ENCODE data around the gene MLIP.
A peak's percentile ranks its signal among the peaks of the same experiment; 100 is the strongest.
"Not testable (repeated sequence)": the region's sequence is repeated elsewhere in the genome, so short reads cannot be mapped to it uniquely, and the experiment has no call there.

MLIP gene

DNA sequence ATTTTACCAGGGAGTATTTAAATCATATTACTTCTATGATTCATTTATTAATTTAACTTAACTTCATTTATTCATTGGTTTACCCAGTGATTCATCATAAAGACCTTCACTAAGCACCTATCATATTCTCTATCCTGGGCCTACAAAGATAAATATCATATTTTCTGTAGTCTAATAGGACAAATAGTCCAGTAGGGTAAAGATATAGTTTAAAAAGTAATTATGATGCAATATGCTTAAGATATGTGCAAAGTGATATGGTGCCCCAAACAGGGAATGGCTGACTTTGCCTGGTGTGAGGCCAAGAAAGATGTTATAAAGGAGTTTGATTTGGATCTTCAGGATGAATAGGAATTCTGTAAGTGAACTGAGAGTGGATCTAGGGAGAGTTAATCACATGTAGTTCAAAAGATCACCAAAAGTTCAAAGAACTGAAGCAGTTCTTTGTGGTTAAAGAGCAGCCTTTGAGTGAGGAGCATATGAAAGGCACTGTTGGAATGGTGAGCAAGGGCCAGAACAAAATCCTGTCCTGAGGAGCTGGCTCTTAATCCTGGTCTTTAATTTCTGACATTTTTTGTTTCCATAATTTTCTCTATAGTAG, 45.5 kb downstream of the MLIP start:
- DNase-seq: no peak

DNA sequence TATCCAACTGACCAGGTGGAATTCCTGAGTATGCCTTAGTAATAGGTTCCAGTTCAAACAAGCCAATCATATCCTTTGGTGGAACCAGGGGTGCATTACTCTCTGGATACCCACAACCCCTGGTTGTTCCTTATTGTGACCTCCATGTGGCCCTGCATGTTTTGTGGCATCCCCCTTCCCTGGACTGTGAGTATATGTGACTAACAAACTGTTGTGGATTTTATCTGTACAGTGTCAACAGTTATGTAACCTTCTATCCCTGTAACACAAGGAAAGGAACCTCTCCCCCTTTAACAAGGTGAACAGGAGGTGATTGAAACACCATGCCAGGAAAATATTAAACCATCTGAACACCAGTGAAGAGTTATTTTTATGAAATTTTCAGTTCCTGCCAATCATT, 46.2 kb downstream of the MLIP start:
- DNase-seq: no peak

DNA sequence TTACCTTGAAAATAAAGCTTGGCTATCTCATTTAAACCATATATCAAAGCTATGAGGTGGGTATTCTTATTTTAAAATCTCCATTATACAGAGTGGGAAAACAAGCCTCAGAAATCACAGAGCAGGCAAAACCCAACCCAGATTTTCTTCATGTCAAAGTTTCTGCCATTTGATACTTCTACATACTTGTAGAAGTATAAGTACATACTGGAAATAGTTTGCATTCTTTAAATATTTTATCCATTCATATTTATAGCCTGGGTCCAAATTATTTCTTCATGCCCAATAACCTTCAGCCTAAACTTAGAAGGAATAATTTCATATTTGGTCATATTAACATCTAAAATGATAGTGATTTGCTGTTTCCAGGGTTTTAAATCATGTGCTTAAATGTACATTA, 61.8 kb downstream of the MLIP start:
- DNase-seq: no peak

DNA sequence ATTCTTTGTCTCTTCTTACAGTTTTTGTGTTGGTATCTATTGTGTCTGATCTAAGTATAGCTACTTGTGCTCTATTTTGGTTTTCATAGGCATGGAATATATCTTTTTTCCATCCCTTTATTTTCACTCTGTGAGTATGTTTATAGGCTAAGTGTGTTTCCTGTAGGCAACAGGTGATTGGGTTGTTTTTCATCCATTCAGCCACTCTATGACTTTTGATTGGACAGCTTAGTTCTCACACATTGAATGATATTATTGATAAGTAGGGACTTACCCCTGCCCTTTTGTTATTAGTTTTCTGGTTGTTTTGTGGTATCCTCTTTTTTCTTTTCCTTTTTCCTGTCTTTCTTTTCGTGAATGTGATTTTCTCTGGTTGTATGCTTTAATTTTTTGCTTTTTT, 67.9 kb downstream of the MLIP start:
- DNase-seq: no peak

DNA sequence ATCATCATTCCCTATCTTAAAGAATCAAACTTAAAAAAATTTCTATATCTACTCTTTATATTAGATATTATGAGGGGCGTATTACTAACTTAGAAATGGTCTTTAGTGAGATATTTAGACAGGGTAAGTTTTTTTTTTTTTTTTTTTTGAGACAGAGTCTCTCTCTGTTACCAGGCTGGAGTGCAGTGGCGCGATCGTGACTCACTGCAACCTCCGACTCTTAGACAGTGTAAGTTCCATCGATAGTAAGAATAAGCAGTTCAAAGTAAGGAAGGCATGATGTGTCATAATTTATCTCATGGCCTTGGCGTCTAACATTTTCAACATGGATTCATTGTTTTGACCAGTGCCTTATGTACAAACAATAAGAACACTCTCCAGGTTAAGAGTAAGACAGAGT, 72.4 kb downstream of the MLIP start:
- DNase-seq: no peak

DNA sequence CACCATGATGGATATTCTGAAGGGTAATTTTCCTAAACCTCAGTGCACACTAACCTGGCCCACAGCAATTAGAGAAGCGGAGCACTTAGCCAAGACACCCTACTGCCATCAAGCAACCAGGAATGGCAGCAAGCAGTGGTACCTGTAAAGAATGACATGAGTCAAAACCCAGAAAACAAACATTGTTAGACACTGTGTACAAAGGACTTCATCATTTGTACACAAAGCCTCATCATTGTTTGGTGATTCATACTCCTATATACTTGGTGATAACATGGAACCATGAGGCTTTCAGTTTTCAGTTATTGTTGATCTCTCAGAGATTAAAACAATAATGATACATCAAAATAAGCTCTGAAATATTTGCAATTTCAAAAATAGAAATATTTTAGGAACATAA, 74.6 kb downstream of the MLIP start:
- DNase-seq: no peak

DNA sequence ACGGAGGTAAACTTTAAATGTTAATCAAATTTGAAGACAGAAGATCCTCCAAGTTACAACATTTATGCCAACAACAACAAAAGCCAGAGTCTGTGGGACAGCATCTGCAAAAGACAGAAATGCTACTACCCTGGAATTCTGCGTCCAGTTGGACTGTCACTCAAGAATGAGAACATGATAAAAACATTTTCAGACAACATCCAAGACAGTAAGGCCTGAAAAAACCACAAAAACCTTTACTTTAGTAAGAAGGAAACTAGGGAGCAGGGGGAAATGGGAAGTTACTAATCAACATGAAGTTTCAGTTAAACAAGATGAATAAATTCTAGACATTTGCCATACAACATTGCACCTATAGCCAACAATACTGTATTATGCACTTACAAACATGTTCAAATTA, 77.6 kb downstream of the MLIP start:
- DNase-seq: no peak

DNA sequence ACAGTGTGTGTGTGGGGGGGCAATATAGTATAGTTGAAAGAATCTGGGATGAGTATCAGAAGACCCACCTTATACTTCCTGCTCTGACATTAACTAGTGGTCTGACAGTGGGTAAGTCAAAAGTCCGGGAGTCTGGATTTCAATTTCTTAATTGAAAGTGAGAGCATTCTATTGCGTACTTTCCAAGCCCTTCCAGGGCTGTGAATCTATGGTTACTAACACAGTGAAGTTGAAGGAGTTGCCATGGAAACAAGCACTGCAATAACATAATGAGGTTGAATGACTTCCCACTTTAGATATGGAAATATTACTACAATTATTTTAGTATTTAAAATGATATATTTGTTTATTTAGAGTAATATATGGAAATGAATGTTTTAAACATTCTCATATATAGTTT, 80.2 kb downstream of the MLIP start:
- peak; percentile 16 for DNase-seq

DNA sequence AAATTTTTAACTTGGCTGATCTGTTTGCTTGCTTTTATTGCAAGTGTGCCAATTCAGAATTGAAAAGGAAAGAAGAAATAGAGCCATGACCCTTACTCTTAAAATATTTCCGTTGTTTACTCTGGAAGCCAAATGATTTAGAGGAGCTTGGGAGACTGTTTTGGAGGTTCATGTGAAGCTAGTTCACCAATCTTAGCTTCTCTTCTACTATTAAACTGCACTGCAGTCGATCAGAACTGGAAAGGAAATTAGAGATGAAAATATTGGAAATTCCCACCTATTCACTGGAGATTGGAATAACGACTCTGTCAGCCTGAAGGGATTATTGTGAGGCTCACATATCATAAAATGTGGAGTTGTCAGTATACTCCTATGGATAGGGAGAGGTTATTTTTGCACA, 81.8 kb downstream of the MLIP start:
- DNase-seq: no peak

DNA sequence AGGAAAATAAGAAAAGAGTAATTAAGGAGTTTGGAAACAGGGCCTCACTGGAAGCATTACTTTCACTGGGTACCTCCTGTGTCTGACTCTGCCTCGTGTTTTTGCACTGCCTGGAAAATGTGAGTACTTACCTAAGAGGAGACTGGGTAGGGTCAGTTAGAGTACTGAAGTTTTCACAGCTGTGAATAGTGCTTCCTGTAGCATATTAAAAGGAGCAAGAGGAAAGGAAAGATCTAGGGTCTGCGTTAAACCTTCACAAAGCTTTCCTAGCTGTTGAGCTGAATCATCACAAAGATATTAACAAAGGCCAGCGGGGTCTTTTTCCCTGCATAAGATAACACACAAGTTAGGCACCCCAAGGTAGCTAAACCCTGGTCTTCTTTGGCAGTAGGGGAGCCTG, 82.3 kb downstream of the MLIP start:
- no peak for DNase-seq

DNA sequence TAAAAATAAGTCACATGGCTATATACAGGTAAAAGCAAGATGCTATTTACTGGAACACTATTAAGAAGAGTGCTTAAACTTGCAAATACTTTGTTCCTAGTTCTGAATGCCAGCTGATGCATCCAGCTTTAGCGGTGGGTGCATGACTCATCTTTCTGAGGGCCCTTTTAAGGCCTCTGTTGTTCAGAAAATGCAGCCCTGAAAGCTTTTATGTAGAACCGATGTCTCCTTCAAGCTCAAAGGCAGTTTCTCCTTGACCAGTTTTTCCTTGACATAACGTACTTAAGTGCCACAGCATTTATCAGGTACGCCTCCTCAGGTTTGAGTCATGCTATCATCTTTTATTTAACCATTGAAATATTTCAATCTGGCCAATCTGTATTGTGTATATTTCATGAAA, 82.8 kb downstream of the MLIP start:
- DNase-seq: no peak

DNA sequence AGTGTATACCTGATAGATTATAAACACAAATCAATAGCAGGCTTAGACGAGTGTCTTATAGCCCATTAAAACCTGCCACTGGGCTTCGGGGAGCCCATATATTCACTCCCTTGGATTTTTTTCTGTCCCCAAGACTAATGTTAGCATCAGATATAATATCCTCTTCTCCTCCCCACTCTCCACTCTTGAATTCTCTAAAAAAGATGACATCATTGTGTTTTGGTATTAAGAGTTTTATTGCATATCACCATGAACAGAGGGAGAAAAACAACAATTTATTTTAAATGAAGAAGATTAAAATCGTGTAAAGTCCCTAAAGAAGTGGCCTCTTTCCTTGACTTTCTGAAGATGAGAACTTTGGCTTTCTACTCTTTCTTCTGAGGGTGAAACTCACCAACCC, 84.4 kb downstream of the MLIP start:
- no peak for DNase-seq

DNA sequence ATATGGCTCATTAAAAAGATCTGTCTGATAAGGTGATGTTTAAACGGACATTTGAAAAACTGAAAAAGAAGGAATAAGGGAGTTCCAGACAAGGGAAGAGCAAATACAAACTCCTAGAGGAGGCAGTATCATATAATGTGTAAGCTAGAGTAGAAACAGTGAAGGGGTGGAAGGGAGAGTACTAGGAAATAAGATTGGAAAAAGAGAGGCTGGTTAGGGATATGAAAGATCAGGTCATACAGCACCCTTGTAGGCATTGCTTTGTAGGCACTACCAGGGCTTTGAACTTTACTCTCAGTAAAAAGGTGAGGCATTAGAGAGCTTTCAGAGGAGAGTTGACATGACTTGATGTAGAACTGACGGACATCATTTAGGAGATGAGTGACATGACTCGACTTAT, 85.7 kb downstream of the MLIP start:
- no peak for DNase-seq

DNA sequence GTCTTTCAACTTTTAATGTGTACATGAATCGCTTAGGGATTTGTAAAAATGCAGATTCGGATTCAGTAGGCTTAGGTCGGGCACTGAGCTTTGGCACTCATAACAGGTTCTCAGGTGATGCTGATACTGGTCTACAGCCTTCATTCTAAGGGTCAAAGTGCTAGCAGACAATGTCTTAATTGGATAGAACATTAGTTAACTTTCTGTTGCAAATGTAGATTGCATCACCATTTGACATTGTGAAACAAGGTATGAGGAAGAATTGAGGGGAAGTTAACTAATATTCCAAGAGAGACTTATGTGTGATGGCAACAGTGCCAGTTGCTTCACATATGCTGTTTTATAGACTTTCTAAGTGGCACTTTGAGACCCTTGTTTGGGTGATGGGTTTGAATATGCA, 86.9 kb downstream of the MLIP start:
- no peak for DNase-seq

DNA sequence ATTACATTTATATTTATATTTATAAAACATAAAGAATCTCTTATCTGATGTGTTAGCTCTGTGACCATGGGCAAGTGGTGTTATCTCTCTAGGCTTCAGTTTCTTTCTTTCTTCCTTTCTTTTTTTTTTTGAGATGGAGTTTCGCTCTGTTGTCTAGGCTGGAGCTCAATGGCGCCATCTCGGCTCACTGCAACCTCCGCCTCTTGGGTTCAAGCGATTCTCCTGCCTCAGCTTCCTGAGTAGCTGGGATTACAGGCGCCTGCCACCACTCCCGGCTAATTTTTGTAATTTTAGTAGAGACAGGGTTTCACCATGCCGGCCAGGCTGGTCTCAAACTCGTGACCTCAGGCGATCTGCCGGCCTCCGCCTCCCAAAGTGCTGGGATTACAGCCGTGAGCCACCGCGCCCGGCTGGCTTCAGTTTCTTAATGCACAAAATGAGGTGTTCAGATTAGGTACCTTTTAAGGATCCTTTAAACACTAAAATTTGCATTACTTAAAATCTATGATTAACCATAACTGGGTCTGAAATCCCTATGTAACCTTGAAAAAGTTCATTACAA, 92.3 kb downstream of the MLIP start:
- not testable (repeated sequence) for DNase-seq

DNA sequence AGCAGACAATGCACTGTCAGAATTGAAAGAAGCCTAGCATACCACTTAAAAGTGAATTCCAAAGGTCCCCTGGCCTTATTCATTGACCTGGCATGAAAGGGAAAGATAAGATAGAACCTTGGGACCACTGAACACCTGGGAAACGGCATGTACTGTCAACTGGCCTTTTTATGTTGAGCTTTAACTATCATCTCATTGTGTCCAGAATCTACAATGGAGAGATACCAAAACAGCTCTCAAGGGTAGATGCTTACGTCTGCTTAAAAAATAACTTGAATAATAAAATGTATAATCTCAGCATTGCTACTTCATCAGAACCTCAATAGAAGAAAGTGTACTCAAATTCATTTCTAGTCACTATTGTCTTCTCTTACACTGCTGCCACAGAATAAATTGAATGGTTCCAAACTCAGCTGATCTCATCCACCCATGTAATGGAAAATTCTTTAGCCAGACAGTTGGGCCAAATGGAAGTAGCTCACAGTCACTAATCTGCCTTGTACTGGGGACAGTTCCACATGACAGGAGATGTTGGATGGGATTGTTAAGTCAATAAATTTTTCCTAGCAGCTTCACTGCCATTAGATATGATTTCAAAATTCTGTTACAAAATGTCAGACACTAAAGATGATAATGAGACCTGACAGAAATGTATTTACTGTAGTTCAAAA, 93.8 kb downstream of the MLIP start:
- DNase-seq: peak; percentile 41

DNA sequence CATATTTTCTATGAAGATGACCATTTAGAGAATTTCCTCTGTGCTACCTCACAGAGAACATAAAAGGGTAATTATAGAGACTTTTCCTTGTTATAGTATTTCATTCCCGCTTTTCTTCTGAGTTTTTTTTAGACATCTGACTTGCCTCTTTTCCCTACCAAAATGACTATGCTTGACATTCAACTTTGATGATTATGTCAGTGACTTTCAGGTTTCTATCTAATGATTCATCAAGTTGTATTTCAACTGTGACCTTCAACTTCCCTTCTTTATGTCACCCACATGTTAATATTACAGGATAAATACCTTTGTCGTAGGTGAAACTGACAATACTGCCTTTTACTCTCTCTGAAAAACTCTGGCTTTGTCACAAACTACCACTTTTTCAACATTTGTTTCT, 95.3 kb downstream of the MLIP start:
- no peak for DNase-seq

DNA sequence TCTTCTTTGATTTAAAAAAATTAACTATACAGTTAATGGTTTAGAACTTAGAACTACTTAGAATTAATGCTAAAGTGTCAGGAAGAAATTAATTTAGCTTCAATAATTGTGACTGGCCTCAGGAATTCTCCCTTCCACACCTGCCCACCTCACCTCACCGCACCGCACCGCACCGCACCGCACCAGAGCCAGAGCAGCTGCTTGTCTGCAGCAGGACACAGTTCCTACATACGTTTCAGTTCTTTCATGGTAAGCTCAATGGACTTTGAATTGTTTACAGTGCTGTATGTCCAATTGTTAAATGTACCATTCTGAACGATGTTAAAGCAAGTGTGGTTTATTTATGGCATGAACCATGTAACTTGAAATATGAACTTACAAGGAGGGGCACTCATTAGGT, 98.7 kb downstream of the MLIP start:
- not testable (repeated sequence) for DNase-seq

DNA sequence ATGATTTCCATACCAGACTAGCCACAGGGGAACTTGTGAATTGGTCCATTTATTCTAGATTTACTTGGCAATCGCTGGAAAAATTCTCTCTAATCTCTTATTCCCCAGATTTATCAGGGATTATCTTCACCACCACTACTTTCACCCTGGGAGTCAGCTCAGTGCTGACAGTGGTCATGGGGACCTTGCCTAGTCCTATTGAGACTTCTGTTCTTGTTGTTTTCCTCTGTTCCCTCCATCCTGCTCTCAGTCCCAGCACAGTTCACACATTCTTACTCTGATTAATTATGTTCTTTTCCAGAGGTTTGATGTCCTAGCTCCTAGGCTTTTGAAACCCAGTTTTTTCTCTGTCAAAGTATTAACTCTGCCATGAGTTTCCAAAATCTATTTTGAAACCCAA, 103.0 kb downstream of the MLIP start:
- DNase-seq: no peak

DNA sequence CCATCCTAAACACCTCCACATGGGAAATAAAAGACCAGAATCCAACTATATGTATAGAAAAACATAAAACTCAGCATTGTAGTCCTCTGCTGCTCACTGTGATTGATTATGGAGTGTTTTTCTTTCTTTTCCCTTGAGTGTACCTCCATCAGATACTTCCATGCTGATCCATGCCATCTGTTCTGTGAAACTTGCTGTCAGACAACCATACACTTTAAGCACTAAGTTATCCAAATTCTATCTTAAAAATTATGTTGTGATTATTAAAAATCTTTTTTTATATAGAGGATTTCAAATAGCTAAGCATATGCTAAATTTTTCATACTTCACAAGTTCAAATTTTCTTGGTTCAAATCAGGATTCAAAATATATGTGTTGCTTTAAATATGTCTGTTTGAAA, 105.1 kb downstream of the MLIP start:
- DNase-seq: no peak

DNA sequence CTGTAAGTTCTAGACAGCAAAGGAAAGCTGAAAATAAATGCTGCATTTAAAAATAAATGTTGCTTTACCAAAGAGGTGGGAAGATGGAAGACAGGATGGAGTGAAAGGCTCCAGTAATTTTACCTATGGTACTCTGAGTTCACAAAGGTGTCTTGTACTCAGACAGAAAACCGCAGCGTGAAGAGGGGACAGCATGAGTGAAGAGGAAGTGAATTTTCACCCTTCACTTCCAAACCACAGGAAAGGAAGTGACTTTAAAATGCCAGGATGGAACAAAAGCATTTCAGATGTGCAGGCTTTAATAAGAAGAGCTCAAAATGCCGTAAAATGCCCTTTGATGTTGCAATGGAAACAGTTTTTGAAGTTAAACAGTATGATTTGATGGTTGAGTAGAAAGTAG, 105.8 kb downstream of the MLIP start:
- no peak for DNase-seq

DNA sequence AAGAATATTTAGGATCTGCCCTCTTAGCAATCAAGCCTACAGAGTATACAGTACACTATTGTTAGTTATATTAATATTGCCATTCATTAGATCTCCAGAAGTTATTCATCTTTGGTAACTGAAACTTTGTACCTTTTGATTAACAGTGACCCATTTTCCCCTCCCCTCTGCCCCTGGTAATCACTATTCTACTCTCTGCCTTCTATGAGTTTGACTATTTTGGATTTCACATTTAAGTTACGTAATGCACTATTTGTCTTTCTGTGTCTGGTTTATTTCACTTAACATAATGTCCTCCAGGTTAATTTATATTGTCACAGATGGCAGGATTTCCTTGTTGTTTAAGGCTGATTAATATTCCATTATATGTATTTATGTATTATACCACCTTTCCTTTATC, 111.0 kb downstream of the MLIP start:
- no peak for DNase-seq

DNA sequence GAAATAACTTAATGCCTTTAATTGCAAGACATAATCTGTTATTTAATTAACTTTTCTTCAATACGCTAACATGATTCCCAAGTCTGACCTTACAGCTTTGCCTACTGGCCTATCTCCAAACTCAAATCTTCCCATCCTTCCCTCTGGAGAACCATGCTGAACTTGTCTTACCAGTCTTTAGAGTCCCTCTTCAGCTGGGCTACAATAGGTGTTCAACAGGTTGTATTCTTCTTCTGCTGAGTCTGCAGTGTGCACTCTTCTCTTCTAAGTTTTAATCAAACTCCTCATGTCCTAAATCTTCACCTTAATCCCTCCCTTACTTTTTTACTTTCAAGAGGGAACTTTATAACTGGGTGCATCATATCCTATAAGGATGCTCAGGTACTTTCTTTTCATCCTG, 121.5 kb downstream of the MLIP start:
- DNase-seq: no peak

DNA sequence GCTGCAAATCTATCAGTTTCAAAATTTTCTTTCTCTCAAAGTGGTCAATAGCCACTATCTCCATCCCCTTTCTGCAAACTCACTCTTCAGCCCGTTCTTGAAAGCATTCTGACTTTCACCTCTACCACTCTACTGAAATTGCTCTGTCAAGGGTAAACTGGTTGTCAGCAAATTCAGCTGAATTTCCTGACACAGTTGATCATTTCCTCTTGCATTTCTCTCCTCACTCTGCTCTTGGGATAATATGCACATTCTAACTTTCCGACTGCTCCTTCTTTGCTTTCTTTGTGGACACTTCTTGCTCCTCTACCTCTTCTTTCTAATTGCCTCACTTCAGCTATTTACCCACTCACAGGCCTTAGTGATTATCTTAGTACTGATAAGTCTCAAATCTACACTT, 123.3 kb downstream of the MLIP start:
- no peak for DNase-seq

DNA sequence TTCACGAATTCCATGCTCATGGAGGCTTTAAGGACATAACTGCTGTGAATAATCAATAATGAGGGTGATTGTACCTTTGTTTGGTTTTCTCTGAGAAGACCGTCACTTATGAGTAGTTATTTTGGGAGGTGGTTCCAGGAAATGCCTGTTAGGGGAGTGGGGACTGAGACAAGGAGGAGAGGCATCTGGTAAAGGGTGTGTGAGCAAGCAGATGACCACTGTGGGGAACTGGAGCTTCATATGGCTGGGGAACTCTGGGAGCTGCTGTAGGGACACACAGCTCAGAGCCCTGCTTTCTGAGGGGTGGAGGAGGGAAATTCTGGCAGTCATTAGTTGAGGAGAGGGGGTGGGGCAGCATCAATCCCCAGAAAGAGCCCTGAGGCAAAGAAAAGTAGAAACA, 125.7 kb downstream of the MLIP start:
- no peak for DNase-seq
